ENCODE data around the gene PPARA.

DNA sequence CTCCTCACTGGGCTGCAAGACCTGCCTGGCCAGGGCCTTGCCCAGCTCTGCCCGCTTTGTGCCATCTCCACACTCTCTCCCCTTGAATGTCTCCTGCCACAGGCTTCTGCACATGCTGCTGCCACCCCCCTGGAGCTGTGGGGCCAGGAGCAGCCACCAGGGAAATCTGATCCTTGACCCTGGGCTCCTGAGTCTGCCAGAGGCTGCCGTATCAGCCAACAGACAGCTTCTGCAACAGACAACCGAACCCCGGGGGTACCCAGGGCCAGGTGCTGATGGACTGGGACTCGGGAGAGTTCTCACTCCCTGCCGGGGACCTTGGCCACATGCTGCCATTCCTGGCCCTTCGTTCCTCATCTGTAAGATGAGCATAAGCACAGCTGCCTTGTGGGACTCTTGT is 3.3 kb upstream of the PPARA start:
- TF ChIP-seq POLR2A (IDR thresholded peaks at IDR 0.05) = no peak
- TF ChIP-seq CTCF (IDR thresholded peaks at IDR 0.05) = no peak
- no peak for TF ChIP-seq EP300 (IDR thresholded peaks at IDR 0.05)

Measured in upper lobe of left lung (tissue), 4 donors.